ENCODE measurements around the gene ACCSL.

Gene ACCSL

DNA sequence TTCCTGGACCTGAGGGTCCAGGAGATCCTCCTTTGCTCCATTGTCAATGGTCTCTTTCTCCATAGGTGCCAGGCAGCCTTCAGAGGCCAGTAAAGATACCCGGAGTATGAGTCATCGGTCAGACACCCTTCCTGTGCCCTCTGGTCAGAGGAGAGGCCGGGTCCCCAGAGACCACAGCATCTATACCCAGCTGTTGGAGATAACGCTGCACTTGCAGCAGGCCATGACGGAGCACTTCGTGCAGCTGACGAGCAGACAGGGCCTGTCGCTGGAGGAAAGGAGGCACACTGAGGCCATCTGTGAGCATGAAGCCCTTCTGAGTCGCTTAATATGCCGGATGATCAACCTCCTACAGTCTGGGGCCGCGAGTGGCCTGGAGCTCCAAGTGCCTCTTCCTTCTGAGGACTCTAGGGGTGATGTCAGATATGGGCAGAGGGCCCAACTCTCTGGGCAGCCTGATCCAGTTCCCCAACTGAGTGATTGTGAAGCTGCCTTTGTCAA lies at the start of gene ACCSL:
Gene ACCSL, plus strand, starts transcription at position 51 of the 501 bp plus-strand sequence. Its CDS starts 56 bp downstream, at position 107.
- DNase-seq (ENCODE audit: low read depth), result no peak

DNA sequence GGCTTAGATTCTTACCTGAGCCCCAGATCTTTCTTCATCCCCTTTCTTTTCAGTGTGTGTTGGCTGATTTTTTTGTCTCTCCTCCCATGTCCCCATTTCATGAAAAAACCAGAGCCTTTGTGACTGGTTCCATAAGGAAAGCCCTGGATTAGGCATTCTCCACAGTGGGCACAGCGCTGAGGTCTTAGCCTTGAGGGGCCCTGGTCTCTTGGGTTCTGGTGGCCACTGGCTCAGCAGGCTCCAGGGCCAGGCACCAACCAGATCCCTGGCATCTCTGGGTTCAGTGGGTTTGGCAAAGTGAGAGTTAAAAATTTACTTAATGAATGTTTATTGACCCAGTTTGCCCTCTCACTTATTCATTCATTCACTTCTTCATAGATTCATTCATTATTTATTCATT lies 49.5 kb upstream of the ACCSL start:
- no peak for DNase-seq (ENCODE audit: low read depth)

DNA sequence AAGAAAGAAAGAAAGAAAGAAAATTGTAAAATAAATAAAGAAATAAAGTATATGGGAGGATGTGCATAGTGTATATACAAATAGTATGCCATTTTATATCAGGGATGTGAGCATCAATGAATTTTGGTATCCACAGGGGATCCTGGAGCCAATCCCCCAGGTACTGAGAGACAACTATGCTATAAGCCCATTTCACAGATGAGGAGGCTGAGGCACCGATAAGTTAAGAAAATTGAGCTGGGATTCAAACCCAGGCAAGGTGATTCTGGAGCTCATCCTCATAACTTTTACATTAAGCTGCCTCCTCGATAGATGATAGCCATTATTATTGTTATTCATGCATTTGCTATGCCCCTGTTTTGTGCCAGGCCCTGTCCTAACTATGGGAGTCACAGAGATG lies 47.0 kb upstream of the ACCSL start:
- DNase-seq (ENCODE audit: low read depth), result no peak

DNA sequence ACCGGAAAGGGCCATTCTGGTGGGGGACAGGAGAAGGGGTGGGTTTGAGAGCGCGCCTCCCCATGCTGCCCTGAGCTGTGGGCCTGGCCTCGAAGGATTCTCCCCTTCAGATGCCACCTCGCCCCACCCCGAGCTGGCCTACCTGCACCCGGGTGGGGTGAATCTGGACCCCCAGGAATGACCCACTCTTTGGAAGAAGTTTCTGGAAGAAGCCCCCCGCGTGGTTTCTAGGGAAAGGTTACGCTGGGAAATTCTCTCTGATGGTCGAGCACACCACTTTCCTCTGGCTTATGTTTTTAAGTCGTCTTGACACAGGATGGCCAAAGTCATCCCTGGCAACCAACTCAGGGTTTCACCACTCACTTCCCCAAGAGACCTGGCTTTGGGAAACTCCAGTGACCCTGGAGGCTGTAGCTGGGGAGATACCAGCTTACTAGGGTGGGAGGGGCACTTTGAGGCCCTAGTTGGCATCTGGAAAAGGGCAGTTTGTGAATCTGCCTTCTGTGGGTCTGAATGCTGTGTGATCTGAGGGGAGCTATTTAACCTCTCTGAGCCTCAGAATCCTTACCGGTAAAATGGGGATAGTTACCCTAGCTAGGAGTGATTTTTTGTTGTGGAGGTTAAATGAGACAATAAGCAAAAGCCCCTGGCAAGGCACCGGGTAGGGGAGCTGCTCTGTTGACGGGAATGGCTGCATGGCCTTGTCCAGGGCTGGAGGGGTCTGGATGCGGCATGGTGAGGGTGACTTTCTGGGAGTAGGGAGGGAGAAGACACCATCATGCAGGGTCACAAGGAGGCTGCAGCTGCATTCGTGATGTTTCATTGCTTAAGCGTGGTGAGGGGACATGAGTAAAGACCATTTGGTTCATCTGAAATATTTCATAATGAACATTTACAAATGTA lies 45.3 kb upstream of the ACCSL start:
- DNase-seq (ENCODE audit: low read depth), result no peak

GRCh38 chr11:44003736-44004451 lies 43.9 kb upstream of the ACCSL start:
- no peak for DNase-seq (ENCODE audit: low read depth)

GRCh38 chr11:44004452-44005062 lies 43.2 kb upstream of the ACCSL start:
- no peak for DNase-seq (ENCODE audit: low read depth)

DNA sequence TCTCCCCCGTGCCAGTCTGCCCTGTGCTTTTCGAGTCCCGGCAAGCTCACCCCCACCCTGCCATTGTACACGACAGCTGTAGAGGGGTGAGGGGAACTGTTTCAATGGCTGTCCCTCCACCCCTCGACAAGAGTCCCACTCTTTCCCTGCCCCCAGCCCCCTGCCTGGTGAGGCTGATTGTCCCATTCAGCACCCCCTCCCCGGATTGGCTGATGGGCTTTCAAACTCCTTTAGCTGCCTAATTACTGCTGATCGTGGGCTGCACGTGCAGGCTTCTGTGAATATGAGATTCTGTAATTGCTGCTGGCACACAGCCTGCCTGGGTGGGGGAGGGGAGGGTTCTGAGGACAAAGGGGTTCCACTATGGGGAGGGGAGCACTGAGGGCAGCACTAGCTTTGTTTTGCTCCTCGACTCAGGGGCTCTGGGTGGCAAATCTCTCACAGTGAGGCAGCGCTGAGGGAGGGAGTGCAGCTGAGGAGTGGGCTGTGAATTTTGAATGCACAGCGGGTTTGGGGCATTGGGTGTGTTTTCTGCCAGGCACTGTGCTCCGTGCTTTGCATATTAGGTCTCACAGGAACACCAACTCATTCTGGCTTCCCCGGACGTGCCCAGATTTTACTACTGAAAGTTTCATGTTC lies 42.6 kb upstream of the ACCSL start:
- DNase-seq (ENCODE audit: low read depth), result no peak

DNA sequence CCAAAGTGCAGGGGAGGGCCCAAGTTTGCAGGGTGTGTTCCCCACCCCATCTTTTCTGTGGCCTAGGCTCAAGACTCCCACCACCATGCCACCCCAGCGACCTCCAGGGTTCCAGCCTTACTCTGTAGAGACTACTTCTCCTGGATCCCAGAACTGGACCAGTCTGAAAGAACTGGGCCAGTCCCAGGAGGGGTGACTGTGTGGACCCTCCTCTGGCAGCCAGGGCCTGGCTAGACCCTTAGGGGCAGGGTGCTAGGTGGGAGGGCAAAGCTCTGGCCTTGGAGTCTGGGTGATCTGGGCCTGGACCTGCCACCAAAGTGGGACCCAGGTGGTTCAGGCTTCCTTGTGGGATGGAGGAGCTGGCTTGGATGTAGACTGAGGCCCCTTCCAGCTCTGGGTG lies 41.8 kb upstream of the ACCSL start:
- no peak for DNase-seq (ENCODE audit: low read depth)

GRCh38 chr11:44006917-44007361 lies 40.8 kb upstream of the ACCSL start:
- DNase-seq (ENCODE audit: low read depth), result no peak

DNA sequence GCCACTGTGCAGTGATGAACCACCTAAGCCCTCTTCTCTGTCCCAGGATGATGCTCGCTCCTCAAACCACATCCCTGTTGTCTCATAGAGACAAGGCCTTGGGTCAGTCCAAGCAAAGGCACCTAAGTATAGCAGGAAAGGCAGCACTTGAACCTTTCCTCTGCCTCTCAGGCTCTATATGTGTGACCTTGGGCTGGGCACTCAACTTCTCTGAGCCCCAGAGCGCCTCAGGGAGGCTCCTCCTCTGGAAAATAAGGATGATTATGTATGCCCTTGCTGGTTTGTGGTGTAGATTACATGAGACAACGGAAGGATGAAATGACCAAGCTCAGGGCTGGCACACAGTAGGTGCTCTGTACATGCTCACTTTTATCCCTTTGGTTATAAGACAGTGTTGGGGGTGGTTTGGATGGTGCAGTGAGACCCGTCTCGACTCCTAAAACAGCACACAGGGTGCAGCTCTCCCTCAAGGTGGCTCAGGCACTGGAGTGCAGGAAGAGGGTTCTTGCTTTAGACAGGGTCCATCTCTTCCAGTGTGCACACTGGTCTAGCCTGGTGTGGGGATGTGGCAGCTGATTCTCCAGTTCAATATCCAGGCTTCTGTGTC lies 40.2 kb upstream of the ACCSL start:
- DNase-seq (ENCODE audit: low read depth), result no peak

- DNase-seq (ENCODE audit: low read depth), result no peak
These were observed 39.7 kb upstream of the ACCSL start for GRCh38 chr11:44008088-44008501.

- DNase-seq (ENCODE audit: low read depth), result no peak
These were observed 39.1 kb upstream of the ACCSL start for GRCh38 chr11:44008698-44009097.

DNA sequence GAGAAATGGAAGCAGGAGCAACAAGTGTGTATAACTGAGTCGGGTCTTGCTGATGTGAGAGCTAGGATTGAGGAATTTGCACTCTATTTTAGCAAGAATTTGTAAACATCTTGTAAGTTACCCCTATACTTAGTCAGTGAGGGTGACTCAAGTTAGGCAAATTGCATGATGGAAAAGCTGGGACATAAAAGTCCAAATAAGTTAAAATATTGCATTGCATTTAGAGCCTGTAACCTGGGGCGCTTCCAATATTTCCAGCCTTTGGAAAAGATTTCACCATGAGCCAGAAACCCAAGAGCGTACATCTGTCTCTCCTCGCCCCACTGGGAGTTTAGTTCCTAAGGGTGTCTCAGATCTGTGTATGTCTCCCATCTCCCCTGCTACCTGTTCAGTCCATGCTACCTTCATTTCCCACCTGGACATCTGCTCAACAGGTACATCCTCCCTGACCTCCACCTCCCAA lies 37.0 kb upstream of the ACCSL start:
- no peak for DNase-seq (ENCODE audit: low read depth)

- DNase-seq (ENCODE audit: low read depth), result no peak
These were observed 36.0 kb upstream of the ACCSL start for GRCh38 chr11:44011797-44012196.

GRCh38 chr11:44014968-44015623 lies 32.7 kb upstream of the ACCSL start:
- no peak for DNase-seq (ENCODE audit: low read depth)

- no peak for DNase-seq (ENCODE audit: low read depth)
These were observed 32.2 kb upstream of the ACCSL start for GRCh38 chr11:44015624-44016007.

DNA sequence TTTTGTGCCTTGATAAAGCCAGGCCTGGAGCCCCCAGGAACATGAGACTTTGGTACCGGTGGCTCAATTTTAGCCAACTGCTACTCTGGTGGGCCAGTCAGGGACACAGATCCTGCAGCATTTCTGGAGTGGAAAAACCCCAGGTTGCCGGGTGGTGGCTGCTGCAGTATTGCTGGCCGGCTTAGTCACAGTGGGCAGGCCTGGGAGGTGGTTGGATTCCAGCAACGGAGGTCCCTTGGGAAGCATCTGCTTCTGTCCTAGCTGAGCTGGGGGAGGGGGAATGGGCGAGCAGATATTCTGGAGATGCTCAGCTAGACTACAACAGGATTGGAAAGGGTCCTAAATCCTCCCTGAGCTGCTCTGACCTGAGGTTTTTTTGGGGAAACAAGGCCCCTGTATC lies 31.6 kb upstream of the ACCSL start:
- DNase-seq (ENCODE audit: low read depth), result no peak

DNA sequence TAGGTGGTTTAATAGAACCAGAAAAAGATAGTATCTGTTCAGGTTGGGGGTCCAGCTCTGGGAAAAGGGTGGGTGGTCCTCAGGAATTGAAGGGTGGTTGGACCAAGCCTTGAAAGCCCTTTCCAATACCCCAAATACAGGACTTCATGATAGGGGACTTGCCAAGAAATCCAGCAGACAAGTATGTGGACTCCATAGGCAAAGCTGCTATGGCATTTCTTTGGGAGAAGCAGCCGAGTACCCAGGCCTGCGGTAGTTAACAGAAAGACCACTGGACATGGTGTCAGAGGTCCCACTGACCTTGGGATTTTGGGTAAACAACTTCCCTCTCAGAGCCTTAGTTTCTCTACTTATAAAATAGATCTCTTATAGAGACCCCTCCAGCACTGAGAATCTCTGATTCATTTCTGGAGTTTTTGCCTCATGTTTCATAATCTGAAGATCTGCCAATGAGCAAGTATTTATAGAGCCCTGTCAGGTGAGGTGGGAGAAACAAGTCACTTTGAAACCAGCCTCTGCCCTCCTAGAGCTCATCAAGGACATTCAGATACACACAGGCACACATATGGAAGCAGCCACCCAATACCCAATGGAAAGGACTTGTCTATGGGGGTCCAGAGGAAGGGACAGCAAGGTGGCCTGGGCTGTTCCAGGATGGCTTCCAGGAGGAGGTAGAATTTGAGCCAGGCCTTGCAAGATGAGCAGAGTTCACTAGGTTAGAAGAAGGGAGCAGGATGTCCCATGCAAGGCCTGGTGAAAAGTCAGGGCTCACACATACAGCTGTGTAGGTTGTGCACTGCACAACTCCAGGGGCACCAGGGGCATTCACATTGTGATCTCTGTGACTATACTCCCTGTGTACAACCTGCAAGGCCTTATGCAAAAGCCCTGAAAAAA lies 31.0 kb upstream of the ACCSL start:
- DNase-seq (ENCODE audit: low read depth), result no peak

- DNase-seq (ENCODE audit: low read depth), result no peak
These were observed 30.2 kb upstream of the ACCSL start for GRCh38 chr11:44017443-44018126.
